LNCaP clone FGC (cell line): ENCODE results near the gene RAB15.

Experiments used
- DNase-seq: peaks from one replicate; pipeline ENCODE4 v3.0.0-alpha.2; 2011; ENCODE audit warnings: low read depth
- H3K4me3 ChIP-seq: 2 replicates; pipeline ENCODE4 v1.5.1; 2011; ENCODE audit warnings: mild to moderate bottlenecking, low read depth, low read length, control low read depth
- TF ChIP-seq, protein P1 (sequence below): IDR thresholded peaks from 2 replicates; pipeline ENCODE4 v1.5.1; 2012; ENCODE audit warnings: mild to moderate bottlenecking; ENCODE audit not compliant: control insufficient read depth, insufficient read depth; ENCODE audit errors: extremely low read depth

RAB15 gene

DNA sequence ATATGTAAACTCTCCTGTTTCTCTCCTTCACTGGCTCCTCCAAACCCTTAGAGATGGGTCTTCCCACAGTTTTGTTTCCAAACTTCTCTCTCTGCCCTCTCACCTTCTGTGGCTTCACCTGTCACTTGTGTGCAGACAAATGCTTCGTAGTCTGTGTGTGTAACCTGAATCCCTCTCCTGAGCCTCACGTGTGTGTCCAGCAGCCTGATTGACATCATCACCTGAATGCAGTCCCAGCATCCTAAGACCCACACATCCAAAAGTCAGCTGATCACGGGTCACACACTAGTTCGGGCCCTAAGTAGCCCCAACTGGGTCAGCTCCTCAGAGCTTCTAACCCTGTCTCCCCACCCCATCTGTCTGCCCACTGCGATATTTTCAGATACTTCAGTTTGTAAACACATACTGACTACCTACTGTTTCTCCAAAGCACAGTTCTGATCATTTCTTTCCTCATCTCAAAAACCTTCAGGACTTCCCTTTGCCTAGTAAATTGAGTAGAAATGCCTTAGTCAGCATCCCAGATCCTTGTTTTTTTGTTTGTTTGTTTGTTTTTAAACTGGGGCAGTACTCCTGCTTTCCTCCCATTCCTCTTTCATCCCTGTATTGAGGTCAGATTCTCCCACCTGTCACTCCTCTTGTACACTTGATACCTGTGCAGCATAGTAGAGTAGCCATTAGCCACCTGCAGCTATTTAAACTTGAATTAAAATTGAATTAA lies 38.2 kb upstream of the RAB15 start:
- no peak for DNase-seq
- TF ChIP-seq, protein P1, sequence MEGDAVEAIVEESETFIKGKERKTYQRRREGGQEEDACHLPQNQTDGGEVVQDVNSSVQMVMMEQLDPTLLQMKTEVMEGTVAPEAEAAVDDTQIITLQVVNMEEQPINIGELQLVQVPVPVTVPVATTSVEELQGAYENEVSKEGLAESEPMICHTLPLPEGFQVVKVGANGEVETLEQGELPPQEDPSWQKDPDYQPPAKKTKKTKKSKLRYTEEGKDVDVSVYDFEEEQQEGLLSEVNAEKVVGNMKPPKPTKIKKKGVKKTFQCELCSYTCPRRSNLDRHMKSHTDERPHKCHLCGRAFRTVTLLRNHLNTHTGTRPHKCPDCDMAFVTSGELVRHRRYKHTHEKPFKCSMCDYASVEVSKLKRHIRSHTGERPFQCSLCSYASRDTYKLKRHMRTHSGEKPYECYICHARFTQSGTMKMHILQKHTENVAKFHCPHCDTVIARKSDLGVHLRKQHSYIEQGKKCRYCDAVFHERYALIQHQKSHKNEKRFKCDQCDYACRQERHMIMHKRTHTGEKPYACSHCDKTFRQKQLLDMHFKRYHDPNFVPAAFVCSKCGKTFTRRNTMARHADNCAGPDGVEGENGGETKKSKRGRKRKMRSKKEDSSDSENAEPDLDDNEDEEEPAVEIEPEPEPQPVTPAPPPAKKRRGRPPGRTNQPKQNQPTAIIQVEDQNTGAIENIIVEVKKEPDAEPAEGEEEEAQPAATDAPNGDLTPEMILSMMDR, result no peak
- no peak overlapping the region for H3K4me3 ChIP-seq

DNA sequence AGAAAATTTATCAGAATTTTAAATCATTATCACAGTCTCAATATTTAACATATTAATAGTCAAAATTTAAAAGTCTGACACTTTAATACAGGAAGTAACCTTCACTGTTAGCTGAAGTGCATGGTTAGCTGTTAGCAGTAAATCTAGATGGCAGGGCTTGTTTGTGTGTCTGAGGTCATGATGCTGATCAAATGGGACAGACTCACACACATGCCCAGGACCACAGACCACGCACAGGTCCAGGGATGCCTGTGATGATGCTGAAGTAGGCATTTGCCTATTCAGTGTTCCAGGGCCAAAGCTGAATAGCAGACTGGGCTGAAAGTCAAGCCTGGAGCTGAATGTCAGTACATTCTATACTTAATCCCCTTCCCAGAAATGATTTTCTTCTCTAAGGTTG lies 35.1 kb upstream of the RAB15 start:
- H3K4me3 ChIP-seq, result no peak overlapping the region
- TF ChIP-seq, protein P1, result no peak
- DNase-seq, result no peak

DNA sequence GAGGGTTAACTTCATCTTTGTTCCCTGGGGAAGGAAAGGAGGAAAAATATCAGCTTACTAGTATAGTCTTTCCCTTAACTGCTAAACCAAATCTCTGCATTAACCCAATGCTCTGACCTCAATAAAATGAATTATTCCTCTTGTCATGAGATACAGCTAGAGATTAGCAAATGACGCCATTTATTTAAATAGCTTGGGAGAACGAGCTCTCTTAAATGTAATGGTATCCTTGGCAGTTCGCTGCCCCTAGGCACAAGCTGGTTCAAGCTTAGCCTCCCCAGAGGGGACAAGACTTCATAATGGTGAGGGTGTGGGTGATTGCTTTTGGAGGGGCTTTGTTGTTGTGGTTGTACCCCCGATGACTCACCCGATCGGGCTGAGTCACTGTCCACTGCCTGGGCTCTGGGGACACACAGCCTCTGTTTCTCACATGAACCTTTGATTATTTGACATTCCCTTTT lies 34.2 kb upstream of the RAB15 start:
- no peak overlapping the region for H3K4me3 ChIP-seq
- TF ChIP-seq, protein P1, result no peak
- DNase-seq, result no peak

DNA sequence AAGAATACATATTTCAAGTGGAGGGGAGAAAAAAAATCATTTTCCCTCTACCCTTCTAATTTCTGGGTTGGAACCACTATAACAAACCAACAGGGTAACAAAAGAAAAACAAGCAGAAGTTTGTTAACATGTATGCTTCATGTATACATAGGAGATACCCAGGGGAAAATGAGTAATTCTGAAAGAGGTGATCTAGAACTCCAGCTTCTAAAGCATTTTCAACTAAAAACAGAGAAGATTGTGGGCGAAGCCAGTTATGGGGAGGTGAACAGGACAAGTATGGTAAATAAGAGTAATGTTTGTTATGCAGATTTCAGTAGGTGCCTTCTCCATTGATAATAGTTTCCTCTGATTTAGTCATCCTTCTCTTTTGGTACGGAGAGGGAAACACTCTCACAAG lies 31.3 kb upstream of the RAB15 start:
- DNase-seq, result no peak
- H3K4me3 ChIP-seq, result no peak overlapping the region
- TF ChIP-seq, protein P1, result no peak

DNA sequence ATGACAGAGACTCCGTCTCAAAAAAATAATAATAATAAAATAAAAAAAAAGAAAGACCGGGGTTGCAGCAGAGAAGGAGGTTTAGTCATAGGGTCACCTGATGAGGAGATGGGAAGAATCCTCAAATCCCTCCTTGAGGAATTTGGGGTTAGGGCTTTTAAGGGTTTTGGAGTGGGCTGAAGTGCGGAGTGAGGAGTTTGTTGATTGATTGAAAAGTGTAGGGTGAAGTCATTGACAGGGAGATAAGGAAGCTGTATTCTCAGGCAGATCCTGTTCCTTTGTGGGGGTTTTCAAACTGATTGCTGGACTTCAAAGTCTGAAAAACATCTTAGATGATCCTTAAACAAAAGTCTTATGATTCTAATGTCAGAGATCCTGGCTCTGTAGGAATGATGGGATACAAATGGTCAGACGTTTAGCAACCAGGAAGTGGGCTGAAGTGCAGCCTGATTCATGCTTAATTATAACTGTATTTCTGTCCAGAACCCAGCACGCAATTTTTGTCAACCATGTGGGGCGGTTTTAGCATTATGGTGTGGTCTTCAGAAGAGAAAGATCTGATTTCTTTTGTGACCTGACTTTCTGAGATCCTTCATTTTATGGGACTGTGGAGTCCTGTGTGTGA lies 30.6 kb upstream of the RAB15 start:
- no peak for DNase-seq
- H3K4me3 ChIP-seq, result no peak overlapping the region
- TF ChIP-seq, protein P1, result no peak

DNA sequence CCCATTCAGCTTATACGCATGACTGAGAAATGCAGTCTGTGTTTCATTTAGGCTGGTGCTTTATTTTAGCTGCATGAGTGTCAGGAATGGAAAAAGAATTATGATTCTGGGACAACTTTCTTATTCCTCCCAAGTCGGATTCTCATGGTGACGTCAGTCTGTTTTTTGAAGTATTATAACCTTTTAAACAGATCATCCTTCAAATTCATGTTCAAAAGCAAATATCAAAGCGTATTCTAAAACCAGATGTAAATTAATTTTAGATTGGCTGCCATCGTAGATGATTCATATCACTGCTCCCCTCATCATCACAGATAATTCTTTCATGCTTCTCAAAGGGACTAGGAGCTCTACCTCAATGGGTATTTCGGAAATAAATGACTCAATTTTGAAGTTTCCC lies 29.6 kb upstream of the RAB15 start:
- no peak overlapping the region for H3K4me3 ChIP-seq
- DNase-seq, result no peak
- TF ChIP-seq, protein P1, result no peak
